ENCODE measurements around the gene DALRD3.

Gene DALRD3

DNA sequence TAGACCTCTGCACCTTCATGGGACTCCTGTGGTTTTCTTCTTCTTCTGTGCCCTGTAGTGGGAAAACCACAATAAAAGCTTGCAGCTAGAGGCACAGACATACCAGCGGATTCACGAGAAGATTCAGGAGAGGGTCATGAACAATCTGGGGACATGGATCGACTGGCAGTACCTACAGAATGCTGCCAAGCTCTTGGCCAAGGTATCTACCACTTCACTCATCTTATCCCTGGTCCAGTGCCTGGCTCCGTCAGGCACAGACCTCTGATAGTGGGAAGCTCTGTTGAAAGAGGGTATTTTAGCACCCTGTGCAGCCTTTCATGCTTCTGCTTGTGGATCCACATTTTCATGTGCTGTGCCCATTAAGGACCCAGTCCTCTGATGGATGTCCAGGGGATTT, 38.1 kb downstream of the DALRD3 start:
- no peak for DNase-seq (ENCODE audit: low read depth in 3 of 3)

DNA sequence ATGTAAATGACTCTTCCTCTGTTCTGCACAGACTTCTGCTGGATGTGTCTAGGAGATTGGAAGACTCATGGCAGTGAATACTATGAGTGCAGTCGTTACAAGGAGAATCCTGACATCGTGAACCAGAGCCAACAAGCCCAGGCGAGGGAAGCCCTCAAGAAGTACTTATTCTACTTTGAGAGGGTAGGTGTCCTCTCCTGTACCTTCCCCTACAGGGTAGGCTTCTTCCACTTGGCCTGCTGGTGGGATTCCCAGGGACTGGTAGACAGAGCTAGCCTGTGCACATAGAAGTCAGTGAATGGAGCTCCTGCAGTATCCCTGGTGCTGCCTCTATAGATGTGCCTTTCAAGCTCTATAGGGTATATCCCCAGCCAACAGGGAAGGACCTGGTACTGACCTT, 38.9 kb downstream of the DALRD3 start:
- no peak for DNase-seq (ENCODE audit: low read depth in 3 of 3)

DNA sequence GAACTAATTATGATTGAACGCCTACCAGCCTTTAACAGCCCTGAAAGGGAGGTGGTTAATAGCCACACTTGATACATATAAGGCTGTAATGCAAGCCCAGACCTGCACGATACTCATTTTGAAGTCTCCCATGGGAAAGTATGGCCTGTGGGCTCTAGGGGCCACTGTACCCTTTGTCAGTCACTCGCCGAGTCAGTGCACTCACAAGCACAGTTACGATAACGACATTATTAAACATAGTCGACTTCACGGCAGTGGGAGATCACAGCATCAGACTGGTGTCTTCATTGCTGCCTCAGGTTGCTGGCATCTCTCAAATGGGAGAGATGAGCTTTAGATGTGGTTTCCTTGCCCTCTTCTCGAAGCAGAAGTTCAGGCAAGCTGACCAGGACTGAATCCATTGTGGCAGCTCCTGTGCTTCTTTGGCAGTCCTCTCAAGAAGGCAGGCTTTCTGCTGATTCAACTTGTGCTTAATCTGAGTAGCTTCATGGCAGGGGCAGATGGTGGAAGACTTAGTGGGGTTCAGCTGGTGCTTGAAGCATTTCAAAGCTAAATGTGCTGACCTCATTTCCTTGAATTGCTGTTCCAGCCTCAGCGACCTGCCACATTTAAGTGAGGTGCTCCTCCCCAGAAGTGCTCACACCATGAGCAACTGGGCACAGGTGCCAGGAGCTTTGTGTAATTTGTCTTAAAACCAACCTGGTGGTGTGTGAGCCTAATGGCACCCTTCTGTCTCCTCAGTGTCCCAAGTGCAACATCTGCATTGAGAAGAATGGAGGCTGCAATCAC, 44.1 kb downstream of the DALRD3 start:
- no peak for DNase-seq (ENCODE audit: low read depth in 3 of 3)

DNA sequence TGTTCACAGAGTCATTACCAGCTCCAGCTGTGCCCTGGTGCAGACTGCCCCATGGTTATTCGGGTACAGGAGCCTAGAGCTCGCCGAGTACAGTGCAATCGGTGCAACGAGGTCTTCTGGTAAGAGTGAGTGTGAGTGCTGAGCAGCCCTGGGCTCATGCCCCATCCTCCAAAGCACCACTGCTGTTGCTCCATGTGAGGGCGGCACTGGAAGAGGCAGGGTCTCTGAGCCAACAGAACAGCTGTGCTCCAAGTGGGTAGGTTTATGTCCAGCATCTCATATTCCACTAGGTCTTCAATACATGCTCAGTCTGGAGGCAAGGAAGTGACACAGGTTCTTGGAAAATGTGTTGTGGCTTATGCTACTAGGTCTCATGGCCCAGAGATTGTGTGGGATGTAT, 47.8 kb downstream of the DALRD3 start:
- DNase-seq (ENCODE audit: low read depth in 3 of 3): no peak

DNA sequence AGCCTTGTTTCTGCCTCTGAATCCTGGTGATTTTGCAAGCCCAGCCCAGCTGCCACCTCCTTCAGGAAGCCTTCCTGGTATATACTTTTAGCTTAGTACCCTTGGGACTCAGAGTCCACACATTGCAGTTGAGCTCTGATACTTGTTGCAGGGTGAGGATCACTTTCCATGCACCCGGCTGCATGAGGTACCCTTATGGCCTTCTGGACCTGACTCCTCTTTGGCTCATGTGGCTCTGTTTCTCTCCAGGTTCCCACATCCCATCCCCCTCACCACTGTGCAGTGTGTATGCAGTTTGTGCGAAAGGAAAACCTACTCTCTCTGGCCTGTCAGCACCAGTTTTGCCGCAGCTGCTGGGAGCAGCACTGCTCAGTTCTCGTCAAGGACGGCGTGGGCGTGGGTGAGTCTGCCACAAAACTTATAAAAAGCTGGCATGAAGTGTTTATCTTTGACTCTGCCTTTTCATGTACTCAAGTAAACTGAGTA, 51.5 kb downstream of the DALRD3 start:
- DNase-seq (ENCODE audit: low read depth in 3 of 3): no peak

DNA sequence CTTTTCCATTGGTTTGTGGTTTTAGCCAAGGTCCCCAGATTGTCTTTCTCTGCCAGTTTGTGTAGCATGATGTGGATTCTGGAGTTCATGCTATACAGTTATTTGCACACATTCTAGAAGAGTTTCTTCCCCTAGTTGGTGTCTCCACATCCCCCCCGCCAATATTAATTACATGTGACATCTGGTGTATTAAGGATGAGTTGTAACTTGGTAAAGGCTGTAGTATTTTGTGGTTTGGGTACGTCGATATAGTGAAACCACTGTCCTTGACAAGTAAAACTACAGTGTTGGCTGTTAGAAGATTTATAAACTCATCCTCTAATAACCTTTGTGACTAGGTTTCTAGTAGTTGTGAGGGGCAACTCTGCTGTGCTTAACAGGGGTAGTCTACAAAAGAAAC, 52.0 kb downstream of the DALRD3 start:
- DNase-seq (ENCODE audit: low read depth in 3 of 3): no peak

All from stimulated activated CD4-positive, alpha-beta T cell treated with anti-CD3 and anti-CD28 coated beads, TNF-alpha, amount 100 ng/mL, for 4 hours (primary cell).